Measurements from ENCODE around the gene HSD17B11.
"Not testable (repeated sequence)": the region's sequence is repeated elsewhere in the genome, so short reads cannot be mapped to it uniquely, and the experiment has no call there.

The HSD17B11 gene

DNA sequence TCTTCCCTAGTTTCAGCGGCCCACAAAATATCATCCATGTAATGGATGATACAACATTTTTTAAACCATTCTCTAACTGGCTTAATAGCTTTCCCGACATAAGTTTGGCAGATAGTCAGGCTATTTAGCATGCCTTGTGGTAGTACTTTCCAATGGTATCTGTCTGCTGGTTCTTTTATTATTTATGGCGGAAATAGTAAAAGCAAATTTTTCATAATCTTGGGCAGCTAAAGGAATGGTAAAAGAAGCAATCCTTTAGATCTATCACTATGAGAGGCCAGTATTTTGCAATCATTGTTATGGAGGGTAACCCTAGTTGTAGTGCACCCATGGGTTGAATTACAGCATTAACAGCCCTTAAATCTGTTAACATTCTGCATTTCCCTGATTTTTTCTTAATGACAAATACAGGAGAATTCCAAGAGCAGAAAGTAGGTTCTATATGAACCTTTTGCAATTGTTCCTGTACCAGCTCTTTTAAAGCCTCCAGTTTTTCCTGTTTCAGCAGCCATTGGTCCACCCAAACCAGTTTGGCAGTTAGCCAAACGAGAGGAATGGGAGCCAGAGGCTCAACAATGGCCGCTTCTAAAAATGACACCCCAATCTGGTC is 14.3 kb upstream of the HSD17B11 start:
- no peak for DNase-seq (ENCODE audit: low read depth in 2 of 2)

DNA sequence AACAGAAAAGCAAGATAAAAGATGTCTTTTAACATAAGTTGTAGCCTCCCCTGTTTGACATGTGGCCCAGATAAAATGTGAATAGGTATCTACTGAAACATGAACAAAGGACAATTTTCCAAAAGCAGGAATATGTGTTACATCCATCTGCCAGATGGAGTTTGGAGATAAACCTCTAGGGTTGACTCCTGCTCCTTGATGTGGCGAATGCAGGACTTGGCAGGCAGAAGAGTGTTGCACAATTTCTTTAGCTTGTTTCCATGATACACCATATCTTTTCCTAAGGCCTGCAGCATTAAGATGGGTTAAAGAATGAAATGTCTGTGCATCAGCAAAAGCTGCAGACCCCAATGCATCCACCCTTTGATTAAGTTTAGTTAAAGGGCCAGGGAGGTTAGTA is 12.7 kb upstream of the HSD17B11 start:
- DNase-seq (ENCODE audit: low read depth in 2 of 2): not testable (repeated sequence)

DNA sequence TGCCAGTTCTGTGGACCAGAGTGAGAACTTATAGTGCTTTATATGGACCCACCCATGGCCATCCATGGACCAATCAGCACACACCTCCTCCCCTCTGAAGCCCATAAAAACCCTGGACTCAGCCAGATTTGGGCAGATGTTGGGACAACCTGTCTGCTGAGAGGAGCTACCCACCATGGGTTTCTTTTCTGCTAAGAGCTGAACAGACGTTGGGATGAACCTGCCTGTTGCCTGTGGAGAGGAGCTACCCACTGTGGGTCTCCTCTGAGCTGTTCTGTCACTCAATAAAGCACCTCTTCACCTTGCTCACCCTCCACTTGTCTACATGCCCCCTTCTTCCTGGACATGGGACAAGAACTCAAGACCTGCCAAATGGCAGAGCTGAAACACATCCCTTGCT is 9.0 kb upstream of the HSD17B11 start:
- DNase-seq (ENCODE audit: low read depth in 2 of 2): no peak

DNA sequence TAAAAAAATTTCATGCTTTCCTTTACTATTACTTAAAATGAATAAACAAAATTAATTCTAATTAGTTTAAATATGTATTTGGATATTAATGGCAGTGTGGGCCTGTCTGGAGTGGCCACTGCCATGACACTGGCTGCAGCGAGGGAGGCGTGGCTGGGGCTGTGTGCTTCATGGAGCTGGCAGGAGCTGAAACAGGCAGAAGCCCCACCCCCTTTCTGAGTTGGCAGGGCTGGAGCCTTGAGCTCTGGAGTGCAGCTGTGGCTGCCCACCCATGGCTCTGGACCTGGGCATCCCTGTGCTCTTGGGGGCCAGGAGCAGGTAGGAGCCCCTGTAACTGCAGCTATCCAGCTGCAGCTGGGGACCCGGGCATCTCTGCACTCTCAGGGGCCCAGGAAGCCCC is 8.2 kb upstream of the HSD17B11 start:
- DNase-seq (ENCODE audit: low read depth in 2 of 2): no peak

DNA sequence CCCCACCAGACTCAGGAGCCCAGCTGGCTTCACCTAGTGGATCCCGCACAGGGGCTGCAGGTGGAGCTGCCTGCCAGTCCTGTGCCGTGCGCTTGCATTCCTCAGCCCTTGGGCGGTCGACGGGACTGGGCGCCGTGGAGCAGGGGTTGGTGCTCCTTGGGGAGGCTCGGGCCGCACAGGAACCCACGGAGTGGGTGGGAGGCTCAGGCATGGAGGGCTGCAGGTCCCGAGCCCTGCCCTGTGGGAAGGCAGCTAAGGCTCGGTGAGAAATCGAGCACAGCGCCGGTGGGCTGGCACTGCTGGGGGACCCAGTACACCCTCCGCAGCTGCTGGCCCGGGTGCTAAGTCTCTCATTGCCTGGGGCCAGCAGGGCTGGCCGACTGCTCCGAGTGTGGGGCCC is 4.9 kb upstream of the HSD17B11 start:
- not testable (repeated sequence) for DNase-seq (ENCODE audit: low read depth in 2 of 2)

DNA sequence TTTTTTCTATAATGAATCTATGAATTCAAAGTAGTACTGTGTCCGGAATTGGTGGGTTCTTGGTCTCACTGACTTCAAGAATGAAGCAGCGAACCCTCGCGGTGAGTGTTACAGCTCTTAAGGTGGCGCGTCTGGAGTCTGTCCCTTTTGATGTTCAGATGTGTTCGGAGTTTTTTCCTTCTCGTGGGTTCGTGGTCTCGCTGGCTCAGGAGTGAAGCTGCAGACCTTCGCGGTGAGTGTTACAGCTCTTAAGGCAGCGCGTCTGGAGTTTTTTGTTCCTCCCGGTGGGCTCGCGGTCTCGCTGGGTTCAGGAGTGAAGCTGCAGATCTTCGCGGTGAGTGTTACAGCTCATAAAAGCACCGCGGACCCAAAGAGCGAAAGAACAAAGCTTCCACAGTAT is 4.1 kb upstream of the HSD17B11 start:
- DNase-seq (ENCODE audit: low read depth in 2 of 2): not testable (repeated sequence)

DNA sequence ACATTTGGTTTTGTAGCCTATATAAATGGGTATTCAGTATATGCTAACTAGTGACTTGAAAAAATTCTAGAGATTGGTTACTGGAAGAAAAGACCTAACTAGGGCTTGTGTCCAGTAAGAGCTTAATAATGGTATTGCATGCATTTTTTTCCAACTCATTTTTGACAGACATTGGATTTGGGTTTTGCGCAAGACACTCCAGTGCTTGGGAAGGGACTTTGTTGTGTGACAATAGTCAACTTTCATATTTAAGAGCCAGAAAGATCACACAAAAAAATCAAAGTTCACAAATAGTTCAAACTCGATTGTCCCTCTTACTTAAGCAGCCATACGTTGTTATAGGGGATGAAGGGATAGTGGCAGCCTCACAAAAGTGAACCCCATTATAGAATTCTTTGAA is 1.2 kb upstream of the HSD17B11 start:
- no peak for DNase-seq (ENCODE audit: low read depth in 2 of 2)

DNA sequence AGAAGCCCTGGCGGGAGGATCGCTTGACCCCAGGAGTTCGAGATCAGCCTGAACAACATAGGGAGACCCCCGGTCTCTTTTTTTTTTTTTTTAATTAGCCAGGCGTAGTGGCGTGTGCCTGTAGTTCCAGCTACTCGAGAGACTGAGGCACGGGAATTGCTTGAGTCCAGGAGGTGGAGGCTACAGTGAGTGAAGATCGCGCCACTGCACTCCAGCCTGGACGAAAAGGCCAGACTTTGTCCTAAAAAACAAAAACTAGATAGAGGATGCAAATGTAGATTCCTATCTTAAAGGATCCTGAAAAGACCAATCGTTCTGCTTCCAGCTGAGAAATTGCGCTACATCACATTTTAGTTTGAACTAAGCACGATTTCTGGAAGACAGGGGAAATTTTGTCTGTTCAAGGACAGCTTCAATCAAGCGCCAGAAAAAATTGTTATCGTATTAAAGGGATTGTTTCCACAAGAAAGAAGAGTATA is 627 bp upstream of the HSD17B11 start:
- no peak for DNase-seq (ENCODE audit: low read depth in 2 of 2)

DNA sequence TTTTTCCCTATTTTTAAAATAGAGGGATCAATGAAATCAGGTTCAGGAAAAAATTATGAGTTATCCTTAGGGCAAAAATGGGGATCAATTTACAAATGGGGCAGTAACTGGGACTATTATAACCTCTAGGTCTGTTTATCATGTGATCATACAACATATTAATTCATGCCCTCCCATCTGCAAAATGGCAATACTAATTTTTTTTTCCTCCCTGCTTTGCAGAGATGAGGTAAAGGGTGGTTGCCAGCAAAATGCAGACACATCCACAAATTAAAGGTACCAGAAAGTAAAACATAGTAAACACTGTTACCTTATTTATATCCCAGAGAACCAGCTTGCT is 467 bp downstream of the HSD17B11 start:
- DNase-seq (ENCODE audit: low read depth in 2 of 2): no peak

DNA sequence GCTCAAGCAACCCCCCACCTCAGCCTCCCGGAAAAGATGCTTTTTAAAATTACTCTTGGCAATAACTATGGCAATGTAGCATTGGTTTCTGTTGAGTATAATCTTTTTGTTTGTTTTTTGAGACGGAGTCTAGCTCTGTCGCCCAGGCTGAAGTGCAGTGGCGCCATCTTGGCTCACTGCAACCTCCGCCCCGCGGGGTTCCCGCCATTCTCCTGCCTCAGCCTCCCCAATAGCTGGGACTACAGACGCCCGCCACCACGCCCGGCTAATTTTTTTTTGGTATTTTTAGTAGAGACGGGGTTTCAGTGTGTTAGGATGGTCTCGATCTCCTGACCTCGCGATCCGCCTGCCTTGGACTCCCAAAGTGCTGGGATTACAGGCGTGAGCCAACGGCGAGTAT is 933 bp downstream of the HSD17B11 start:
- not testable (repeated sequence) for DNase-seq (ENCODE audit: low read depth in 2 of 2)

DNA sequence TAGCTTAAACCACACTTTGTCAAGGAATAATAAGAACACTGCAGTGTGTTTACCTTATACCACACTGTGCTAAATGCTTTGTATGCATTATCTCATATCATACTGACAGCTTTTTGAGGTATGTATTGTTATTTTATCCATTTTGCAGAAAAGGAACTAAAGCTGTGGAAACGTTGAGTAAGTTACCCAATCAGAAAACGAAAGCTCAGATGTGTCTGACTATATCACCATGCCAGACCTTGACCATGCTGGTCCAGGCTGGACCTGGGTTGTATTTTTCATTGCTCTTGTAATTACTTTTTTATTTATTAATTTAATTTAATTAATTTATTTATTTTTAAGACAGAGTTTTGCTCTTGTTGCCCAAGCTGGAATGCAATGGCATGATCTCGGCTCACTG is 2.1 kb downstream of the HSD17B11 start:
- DNase-seq (ENCODE audit: low read depth in 2 of 2): no peak

DNA sequence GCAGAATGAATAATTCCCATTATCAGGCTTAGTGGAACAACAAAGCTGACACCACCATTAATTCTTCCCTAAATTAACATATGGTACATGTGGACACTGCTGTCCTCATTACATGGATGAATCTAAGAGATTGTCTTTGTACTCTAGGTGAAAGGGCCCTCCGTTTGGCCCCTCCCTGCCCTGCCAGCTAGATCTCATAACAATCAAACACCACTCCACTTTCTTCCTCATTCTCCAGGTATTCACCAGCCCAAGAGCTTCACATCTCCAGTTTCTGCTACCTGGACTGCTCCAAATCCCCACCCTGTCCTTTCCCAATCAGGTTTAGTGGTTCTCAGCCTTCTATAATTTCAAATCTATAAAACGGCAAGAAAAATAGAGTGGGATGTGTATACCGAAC is 3.8 kb downstream of the HSD17B11 start:
- no peak for DNase-seq (ENCODE audit: low read depth in 2 of 2)

DNA sequence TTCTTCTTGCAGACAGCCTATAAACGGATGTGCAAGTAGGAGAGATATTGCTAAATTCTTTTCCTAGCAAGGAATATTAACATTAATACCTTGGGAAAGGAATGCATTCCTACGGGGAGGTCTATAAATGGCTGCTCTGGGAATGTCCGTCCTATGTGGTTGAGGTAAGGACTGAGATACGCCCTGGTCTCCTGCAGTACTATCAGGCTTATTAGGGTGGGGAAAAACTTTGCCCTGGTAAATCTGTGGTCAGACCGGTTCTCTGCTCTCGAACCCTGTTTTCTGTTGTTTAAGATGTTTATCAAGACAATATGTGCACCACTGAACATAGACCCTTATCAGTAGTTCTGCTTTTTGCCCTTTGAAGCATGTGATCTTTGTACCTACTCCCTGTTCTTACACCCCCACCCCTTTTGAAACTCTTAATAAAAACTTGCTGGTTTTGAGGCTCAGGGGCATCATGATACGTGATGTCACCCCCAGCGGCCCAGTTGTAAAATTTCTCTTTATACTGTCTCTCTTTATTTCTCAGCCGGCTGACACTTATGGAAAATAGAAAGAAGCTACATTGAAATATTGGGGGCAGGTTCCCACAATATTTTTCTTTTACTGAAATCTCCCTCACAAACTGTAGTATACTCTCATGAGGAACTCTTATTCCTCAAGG is 6.4 kb downstream of the HSD17B11 start:
- DNase-seq (ENCODE audit: low read depth in 2 of 2): not testable (repeated sequence)

DNA sequence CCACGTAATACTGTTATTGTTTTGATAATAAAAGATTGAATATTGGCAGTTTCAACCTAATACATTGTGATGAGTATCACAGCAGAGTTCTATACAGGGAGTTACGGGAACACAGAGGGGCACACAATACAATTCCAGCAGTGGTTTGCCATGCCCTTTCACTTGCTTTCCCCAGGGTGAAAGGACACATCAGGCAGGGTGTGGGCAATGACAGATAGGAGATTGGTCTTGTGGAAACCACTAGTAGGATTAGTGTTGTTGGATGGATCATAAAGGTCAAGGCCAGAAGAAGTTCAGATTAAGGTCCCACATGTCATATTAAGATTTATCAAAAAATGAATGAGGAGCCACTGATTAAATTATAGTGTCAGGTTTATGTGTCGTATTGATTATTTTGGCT is 8.1 kb downstream of the HSD17B11 start:
- DNase-seq (ENCODE audit: low read depth in 2 of 2): no peak

DNA sequence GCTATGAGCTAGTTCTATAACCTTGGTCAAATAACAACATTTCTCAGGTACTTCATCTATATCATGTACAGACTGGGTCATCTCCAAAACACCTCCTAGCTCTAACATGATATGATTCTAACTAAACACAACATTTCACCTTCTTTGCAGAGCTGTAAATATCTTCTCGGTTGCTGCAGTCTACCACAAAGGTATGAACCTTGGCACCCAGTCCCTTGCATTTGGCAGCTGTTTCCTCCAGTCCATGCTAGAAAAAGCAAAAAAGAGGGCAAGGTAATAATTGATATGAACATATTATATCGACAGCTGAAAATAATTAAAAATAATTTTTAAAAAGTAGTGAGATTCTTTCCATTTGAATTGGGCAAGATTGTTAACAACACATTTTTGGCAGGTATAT is 8.9 kb downstream of the HSD17B11 start:
- DNase-seq (ENCODE audit: low read depth in 2 of 2): no peak

DNA sequence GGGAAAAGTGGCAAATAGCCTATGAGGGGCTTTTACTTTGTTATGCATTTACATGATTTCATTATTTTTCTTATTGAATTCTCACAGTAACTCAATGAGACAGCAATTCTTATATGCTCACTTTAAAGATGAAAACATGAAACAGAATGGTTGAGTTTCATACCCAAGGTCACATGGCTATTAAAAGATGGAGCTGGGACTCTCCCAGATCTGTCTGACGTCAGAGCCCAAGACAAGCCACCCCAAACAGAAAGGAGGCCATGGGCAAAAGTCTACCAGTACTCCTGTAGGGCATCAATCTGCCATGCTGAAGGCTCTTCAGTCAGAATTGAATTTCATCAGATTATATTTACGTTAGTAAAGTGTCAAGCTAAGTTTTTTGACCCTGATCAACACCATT is 13.2 kb downstream of the HSD17B11 start:
- no peak for DNase-seq (ENCODE audit: low read depth in 2 of 2)

DNA sequence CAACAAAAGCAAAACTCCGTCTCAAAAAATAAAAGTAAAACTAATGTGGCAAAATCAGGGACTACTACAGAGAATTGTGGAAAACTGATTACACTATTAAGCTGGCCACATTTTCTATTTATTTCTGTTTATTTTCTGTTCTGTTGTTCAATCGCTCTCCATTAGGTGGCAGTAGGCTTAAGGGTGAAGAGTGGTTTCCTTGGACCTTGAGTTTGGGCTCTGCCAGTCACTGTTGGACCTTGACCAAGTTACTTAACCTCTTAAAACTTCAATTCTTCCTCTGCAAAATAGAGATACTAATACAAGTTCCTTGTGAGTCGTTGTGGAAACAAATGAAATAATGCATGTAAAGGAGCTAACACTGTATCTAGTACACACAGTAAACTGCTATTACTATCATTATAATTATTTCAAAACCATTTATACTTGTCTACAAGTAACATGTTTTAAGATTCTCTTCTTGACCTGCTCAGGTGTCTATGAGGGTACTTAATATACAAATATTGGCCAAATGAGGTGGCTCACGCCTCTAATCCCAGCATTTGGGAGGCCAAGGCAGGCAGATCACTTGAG is 15.2 kb downstream of the HSD17B11 start:
- no peak for DNase-seq (ENCODE audit: low read depth in 2 of 2)

DNA sequence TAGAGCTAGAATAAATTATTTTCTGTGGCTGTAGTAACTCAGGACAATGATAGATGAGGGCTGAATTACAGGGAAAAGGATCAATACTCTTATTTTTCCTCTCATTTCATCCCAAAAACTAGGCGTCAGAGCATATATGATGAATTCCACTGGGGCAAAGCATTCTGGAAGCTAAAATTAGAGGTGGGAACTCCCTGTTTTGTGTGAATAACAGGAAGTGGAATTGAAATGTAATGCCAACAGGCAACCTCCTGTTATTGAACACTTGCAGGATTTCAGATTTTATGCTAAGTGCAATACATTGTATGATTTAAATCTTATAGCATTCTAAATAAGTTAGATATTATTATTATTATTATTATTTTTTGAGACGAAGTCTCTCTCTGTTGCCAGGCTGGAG is 20.9 kb downstream of the HSD17B11 start:
- no peak for DNase-seq (ENCODE audit: low read depth in 2 of 2)

DNA sequence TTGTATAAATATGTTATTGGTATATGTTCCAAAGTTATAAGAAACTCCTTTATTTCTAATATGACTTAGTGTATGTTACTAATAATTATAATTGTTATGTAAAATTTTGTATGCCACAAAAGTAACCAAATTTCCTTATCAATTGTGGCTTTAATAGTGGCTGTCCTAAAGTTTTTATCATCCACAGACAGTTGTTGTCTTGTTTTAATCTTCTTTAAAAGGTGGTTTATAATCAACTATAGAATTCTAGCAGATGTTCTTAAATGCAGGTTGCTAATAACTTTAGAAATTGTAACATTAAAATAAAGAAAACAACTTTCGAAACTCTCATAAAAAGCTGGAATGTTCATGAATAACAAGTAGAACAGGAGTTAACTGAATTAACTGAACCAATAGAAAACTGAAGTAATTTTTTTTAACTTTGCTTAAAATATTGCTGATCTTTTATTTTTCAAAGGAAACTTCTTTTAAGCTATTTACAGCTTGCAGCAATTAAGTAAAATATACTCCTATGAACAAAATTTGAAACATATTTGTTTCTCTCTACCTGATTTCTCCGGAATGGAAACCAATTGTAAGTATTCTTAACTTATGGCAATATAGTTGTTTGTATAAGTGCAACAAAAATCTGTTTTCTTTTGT is 24.3 kb downstream of the HSD17B11 start:
- no peak for DNase-seq (ENCODE audit: low read depth in 2 of 2)

DNA sequence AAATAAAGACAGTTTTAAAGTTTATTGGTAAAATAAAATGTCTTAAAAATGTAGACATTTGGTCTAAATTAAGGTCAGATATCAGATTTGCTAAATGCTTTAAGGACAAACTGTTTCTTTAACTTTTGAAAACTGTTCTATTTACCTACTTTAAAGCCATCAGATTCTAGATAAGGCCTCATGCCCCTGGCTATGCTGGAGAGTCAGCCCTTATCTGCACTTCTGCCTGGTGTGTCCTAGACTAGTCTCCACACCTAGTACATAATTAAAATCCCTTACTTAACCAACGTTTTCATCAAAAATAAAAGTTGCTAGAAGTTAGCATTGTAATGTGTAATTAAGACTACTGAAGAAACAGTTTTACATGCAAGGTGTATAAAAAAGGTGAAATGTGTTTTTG is 25.6 kb downstream of the HSD17B11 start:
- no peak for DNase-seq (ENCODE audit: low read depth in 2 of 2)

DNA sequence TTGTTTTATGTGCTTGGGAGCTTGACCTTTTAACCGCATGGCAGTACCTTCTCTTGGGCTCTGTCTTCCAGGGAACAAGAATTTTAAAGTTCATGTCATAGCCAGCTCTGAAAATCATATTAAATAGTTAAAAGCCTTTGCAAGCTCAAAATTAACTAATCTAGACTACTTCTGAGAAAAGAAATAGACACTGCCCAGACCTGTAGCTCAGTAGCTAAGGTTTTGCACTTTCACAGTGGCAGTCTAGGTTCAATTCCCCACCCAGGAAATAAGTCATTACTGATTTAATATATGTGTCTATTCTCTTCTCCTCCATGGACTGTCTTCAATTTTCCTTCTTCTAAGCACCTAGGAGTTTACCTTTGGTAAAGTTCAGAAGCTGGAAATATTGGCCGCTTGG is 27.4 kb downstream of the HSD17B11 start:
- DNase-seq (ENCODE audit: low read depth in 2 of 2): no peak

DNA sequence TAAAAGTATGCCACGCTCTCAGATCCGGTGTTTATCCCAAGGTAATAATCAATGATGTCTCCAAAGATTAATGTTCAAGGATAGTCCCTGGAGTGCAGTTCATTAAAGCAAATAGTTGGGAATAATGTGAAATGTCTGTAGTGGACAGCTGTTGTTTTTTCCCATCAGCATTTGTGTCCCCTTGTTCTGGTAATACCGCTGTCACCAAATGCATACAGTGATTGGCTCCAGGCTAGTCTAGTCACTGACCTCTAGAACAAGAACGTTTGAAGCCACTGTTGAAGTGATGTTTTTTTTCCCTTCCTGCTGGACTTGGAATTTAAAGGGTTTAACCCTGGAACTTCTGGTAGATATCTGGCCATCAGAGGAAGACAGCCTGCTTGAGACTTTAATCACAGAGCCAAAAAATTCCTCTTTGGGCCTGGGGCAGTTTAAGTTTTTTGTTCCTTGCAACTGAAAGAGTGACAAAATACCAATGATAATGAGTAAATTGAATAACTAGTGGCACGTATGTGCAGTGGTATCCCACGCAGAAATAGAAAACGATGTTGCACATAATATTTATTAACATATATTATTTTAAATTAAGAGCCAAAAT is 30.6 kb downstream of the HSD17B11 start:
- DNase-seq (ENCODE audit: low read depth in 2 of 2): no peak

DNA sequence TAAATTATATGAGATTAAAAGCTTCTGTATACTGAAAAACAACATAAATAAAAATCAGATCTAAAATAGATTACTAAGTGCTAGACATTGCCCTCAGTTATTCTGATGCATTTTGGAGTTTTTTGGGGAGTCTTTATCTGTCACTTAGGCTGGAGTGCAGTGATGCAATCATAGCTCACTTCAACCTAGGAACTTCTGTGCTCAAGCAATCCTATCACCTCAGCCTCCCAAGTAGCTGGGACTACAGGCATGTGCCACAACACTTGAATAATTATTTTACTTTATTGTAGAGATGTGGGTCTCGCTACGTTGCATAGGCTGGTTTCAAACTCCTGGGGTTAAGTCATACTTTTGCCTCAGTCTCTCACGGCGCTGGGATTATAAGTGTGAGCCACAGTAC is 31.7 kb downstream of the HSD17B11 start:
- no peak for DNase-seq (ENCODE audit: low read depth in 2 of 2)
